Ovary (tissue), 9 donors: ENCODE results near the gene APOBR. TPM values are rescaled to one million over a fixed set of nuclear protein-coding genes. Genes with fewer than 3 reads are reported as not detected.

ENCODE experiments used
- polyA plus RNA-seq, 2 donors: library from polyadenylated mRNA; stranded (reverse); fragments of 200-250 nt in 1 of 2; fragments of 350-450 nt in 1 of 2; fragmentation: Illumina TruSeq in 1 of 2; extraction: RNeasy Lipid Tissue Mini Kit (QIAGEN cat#74804) in 1 of 2; gene quantifications; one replicate each; pipeline ENCODE4 v1.2.3, GENCODE V29; 2013 to 2014
- total RNA-seq, 7 donors: library from RNA; depleted of rRNA in 2 of 7; stranded (reverse); fragments of >200 nt in 2 of 7; fragmentation: NEBNext Ultra II Directional in 3 of 7; extraction: Animal tissue kit (Norgen Biotek cat#: 25700) in 3 of 7; gene quantifications; one replicate each; pipeline versions ENCODE4 v1.1.0 to v1.2.4, GENCODE V29; 2016 to 2023
- donor health status: DM: no; HTN: no; CAD: no; lungs with moderate emphysema.
- donor health status: DM: no; HTN: no; CAD: no.
- donor health status: Bipolar disorder and iron deficiency.
- donor health status: DM: yes; HTN: yes; CAD: no.
- donor health status: DM: no; HTN: no; CAD: no.
- donor health status: DM: yes; HTN: yes; CAD: no.

Gene APOBR
- total and polyA plus RNA-seq, 9 donors, result 0.18 to 1.4 (median 0.48) TPM

Other genes starting within 250 kb of the APOBR start
- gene SBK1, start 202.1 kb upstream of the APOBR start, total RNA-seq, result 1 to 10 TPM in 2 of 7 donors, under 1 TPM in 5; 0.37 to 1.5 (median 0.80) TPM
- gene SBK1, start 202.1 kb upstream of the APOBR start, polyA plus RNA-seq, result under 1 TPM; 0.32 to 0.79 TPM
- gene NPIPB6, start 131.1 kb upstream of the APOBR start, total RNA-seq, result 1 to 10 TPM in 6 of 7 donors, under 1 TPM in 1; 0.57 to 6.7 (median 3.3) TPM
- gene NPIPB6, start 131.1 kb upstream of the APOBR start, polyA plus RNA-seq, result under 1 TPM; 0.58 to 0.92 TPM
- gene EIF3CL, start 90.8 kb upstream of the APOBR start, total RNA-seq, result 100 to 1,000 TPM in 2 of 7 donors, 10 to 100 TPM in 4, 1 to 10 TPM in 1; 6.1 to 230 (median 63.9) TPM
- gene EIF3CL, start 90.8 kb upstream of the APOBR start, polyA plus RNA-seq, result 10 to 100 TPM; 65.1 to 72.2 TPM
- gene NPIPB7, start 22.3 kb upstream of the APOBR start, total RNA-seq, result under 1 TPM in 1 of 7 donors, not detected in 6; 0.35 TPM
- gene NPIPB7, start 22.3 kb upstream of the APOBR start, polyA plus RNA-seq, result under 1 TPM; 0.23 to 0.29 TPM
- 10 to 100 TPM; 17.8 to 30.9 (median 22.4) TPM for gene CLN3, start 2.6 kb upstream of the APOBR start, total RNA-seq
- gene CLN3, start 2.6 kb upstream of the APOBR start, polyA plus RNA-seq, result 10 to 100 TPM; 15.9 to 32.1 TPM
- gene IL27, start 12.2 kb downstream of the APOBR start, total RNA-seq, result not detected
- gene IL27, start 12.2 kb downstream of the APOBR start, polyA plus RNA-seq, result not detected
- gene NUPR1, start 44.3 kb downstream of the APOBR start, total RNA-seq, result 100 to 1,000 TPM in 5 of 7 donors, 10 to 100 TPM in 2; 25.5 to 355 (median 129) TPM
- gene NUPR1, start 44.3 kb downstream of the APOBR start, polyA plus RNA-seq, result 100 to 1,000 TPM in 1 of 2 donors, 10 to 100 TPM in 1; 28.5 to 366 TPM
- gene SGF29, start 59.3 kb downstream of the APOBR start, total RNA-seq, result 10 to 100 TPM; 30.6 to 59.8 (median 42.5) TPM
- gene SGF29, start 59.3 kb downstream of the APOBR start, polyA plus RNA-seq, result 10 to 100 TPM; 28.5 to 54.0 TPM
- gene SULT1A2, start 102.4 kb downstream of the APOBR start, total RNA-seq, result 1 to 10 TPM in 2 of 7 donors, under 1 TPM in 5; 0.20 to 1.6 (median 0.78) TPM
- gene SULT1A2, start 102.4 kb downstream of the APOBR start, polyA plus RNA-seq, result 1 to 10 TPM in 1 of 2 donors, under 1 TPM in 1; 0.13 to 1.2 TPM
- gene SULT1A1, start 115.4 kb downstream of the APOBR start, total RNA-seq, result 10 to 100 TPM in 5 of 7 donors, 1 to 10 TPM in 2; 5.4 to 22.3 (median 10.3) TPM
- 10 to 100 TPM; 11.3 to 54.6 TPM for gene SULT1A1, start 115.4 kb downstream of the APOBR start, polyA plus RNA-seq
- 1 to 10 TPM in 2 of 7 donors, under 1 TPM in 3, not detected in 2; 0.28 to 2.7 (median 0.93) TPM for gene NPIPB8, start 143.4 kb downstream of the APOBR start, total RNA-seq
- not detected for gene NPIPB8, start 143.4 kb downstream of the APOBR start, polyA plus RNA-seq
- gene EIF3C, start 216.8 kb downstream of the APOBR start, total RNA-seq, result 100 to 1,000 TPM; 163 to 760 (median 544) TPM
- gene EIF3C, start 216.8 kb downstream of the APOBR start, polyA plus RNA-seq, result 1,000 to 10,000 TPM in 1 of 2 donors, 100 to 1,000 TPM in 1; 357 to 1,101 TPM